ENCODE results near the gene KRT85. TPM values are rescaled to one million over a fixed set of nuclear protein-coding genes. Genes with fewer than 3 reads are reported as not detected.

KRT85 gene
- total RNA-seq, 4 donors from 2014 or later: not detected

DNA sequence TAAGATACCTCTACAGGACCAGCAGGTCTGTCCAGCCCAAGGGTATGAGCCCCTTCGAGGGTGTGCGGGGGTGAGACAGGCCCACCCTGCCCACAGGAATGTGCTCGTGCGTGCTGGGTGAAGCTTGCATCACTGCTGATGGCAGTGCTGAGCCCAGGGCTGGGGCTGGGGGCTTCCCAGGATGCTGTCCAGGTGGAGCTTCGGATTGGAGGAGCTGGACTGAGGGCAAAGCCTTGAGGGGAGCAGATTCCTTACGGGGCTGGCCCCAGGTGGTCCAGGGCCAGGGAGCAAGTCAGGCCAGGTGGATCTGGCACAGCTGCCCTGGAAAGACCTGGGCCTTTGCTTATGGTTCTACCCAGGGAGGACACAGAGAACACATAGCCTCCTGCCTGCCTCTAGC, 2.5 kb upstream of the KRT85 start:
- H3K27me3 ChIP-seq: peaks cover 0 to 10% (median 0%) of the 10 kb centered on the region in 4 donors
- H3K36me3 ChIP-seq: no peaks in the 10 kb centered on the region
- TF ChIP-seq, protein P1, sequence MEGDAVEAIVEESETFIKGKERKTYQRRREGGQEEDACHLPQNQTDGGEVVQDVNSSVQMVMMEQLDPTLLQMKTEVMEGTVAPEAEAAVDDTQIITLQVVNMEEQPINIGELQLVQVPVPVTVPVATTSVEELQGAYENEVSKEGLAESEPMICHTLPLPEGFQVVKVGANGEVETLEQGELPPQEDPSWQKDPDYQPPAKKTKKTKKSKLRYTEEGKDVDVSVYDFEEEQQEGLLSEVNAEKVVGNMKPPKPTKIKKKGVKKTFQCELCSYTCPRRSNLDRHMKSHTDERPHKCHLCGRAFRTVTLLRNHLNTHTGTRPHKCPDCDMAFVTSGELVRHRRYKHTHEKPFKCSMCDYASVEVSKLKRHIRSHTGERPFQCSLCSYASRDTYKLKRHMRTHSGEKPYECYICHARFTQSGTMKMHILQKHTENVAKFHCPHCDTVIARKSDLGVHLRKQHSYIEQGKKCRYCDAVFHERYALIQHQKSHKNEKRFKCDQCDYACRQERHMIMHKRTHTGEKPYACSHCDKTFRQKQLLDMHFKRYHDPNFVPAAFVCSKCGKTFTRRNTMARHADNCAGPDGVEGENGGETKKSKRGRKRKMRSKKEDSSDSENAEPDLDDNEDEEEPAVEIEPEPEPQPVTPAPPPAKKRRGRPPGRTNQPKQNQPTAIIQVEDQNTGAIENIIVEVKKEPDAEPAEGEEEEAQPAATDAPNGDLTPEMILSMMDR (IDR thresholded peaks at IDR 0.05): no peak
- TF ChIP-seq POLR2A (IDR thresholded peaks at IDR 0.05): no peak
- H3K4me3 ChIP-seq: no peak overlapping the region
- no peak for DNase-seq
- H3K9me3 ChIP-seq: no peaks in the 10 kb centered on the region
- H3K27ac ChIP-seq: no peak overlapping the region
- intact Hi-C loops (cut with DNase I): loop anchor here (10.0 kb wide), 1 partner anchor 145 kb away; no protein-coding TSS in a partner anchor
- H3K4me1 ChIP-seq: peaks cover 6 to 27% (median 20%) of the 10 kb centered on the region in 3 donors
- 100% methylated on average over 1 to 3 of the region's 6 CpGs for WGBS, 2 donors

DNA sequence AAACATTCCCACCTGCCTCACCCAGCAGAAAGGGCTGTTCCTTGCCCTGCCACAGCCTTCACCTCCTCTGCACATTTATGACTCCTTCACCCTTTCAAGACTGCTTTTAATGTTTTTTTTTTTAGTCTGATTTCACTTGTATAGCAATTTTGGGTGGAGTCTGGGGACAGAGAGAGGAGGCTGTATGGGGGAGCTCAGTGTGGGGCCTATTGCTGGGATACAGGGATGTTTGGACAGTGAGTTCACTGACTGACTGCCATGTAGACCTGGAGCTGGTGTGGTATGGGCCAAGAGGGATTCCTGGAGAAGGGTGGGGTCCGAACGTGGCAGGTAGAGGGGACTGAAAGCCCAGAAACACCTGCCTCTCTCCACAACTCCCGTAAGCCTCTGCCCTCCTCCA, 1.9 kb upstream of the KRT85 start:
- TF ChIP-seq, protein P1 (IDR thresholded peaks at IDR 0.05): no peak
- no peak for TF ChIP-seq POLR2A (IDR thresholded peaks at IDR 0.05)
- intact Hi-C loops (cut with DNase I): no loop called here
- Histone ChIP-seq H3K4me1 (peaks cover 6 to 27% (median 20%) of the 10 kb centered on the region in 3 donors), H3K4me3 (no peak overlapping the region), H3K27me3 (peaks cover 0 to 10% (median 0%) of the 10 kb centered on the region in 4 donors), H3K9me3 (no peaks in the 10 kb centered on the region), H3K36me3 (no peaks in the 10 kb centered on the region), H3K27ac (no peak overlapping the region)
- WGBS, 2 donors: 79% methylated on average over 3 of the region's 3 CpGs; no CpG with 5 or more reads in 1 of the 2 donors
- DNase-seq: no peak

DNA sequence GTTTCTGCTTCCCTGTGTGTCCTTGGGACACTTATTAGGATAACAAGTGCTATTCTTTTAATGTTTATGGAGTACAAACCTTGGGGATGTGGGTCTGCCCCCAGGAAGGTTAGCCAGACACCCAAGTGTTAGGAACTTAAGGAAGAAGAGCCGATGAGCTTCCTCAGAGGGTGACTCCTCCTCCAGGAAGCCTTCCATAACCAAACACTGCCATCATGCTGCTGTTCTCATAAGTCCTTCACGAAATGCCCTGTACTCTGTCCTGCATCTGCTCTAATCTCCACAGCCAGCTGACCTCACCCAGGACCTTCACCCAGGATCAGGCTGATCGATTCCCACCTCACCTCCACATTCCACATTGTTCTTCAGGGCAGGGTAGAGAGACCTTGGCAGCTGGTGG, 1.2 kb upstream of the KRT85 start:
- TF ChIP-seq POLR2A (IDR thresholded peaks at IDR 0.05): no peak
- peaks cover 6 to 27% (median 20%) of the 10 kb centered on the region in 3 donors for H3K4me1 ChIP-seq
- H3K27ac ChIP-seq: no peak overlapping the region
- DNase-seq: no peak
- intact Hi-C loops (cut with DNase I): no loop called here
- no peaks in the 10 kb centered on the region for H3K36me3 ChIP-seq
- no peak overlapping the region for H3K4me3 ChIP-seq
- H3K27me3 ChIP-seq: peaks cover 0 to 10% (median 0%) of the 10 kb centered on the region in 4 donors
- WGBS, 2 donors: 54 to 68% methylated on average over 3 of the region's 3 CpGs
- H3K9me3 ChIP-seq: no peaks in the 10 kb centered on the region

DNA sequence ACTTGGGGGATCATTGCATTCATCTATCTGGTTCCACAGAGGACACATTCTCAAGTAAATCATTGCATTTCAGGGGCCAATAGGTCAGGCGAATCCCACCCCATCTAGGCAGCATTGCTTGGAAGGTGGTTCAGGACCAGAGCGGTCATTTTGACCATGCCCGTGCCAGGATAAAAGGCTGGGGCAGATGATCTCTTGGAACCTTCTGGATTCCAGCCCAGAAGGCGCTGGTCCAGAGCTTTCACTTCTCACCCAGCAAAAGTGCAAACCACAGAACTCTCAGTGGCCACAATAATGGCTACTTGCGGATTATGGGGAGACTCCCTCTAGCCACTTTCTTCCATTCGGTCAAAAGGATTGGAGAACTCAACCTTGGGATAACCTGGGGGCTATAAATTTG, 595 bp upstream of the KRT85 start:
- intact Hi-C loops (cut with DNase I): no loop called here
- TF ChIP-seq POLR2A (IDR thresholded peaks at IDR 0.05): no peak
- TF ChIP-seq, protein P1 (IDR thresholded peaks at IDR 0.05): no peak
- no peak overlapping the region for H3K27ac ChIP-seq
- DNase-seq: no peak
- no peaks in the 10 kb centered on the region for H3K9me3 ChIP-seq
- H3K27me3 ChIP-seq: peaks cover 0 to 15% (median 0%) of the 10 kb centered on the region in 4 donors
- H3K36me3 ChIP-seq: no peaks in the 10 kb centered on the region
- H3K4me1 ChIP-seq: peaks cover 6 to 26% (median 20%) of the 10 kb centered on the region in 3 donors
- no peak overlapping the region for H3K4me3 ChIP-seq
- 77 to 86% methylated on average over 2 to 6 of the region's 6 CpGs for WGBS, 2 donors

DNA sequence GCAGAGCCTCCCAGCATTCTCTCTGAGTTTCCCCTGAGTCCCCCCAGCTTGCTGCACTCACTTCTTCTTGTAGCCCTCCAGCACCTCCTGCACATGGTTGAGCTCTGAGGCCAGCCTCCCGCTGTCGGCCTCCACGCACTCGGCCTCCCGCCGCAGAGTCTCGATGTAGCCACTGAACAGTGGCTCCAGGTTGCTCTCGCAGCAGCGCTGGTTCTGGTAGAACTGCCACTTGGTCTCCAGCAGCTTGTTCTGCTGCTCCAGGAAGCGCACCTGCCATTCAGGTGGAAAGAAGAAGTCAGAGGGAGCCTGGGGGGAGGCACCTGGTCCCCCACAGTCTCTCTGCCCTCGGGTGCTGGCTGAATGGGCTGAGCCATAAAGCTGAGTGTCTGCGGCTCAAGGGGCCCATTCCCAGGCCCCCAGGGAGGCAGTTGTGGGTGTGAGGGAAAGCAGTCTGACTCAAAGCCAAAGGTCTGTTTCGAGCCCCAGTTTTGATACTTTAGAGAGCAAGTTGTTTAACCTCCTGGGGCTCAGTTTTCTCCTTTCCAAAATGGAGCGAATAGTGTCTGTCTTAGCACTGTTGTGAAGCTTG, 2.3 kb downstream of the KRT85 start:
- TF ChIP-seq, protein P1 (IDR thresholded peaks at IDR 0.05): no peak
- TF ChIP-seq POLR2A (IDR thresholded peaks at IDR 0.05): no peak
- Histone ChIP-seq H3K27me3 (peaks cover 0 to 20% (median 0%) of the 10 kb centered on the region in 4 donors), H3K27ac (no peak overlapping the region), H3K4me3 (no peak overlapping the region), H3K4me1 (peaks cover 0 to 9% (median 0%) of the 10 kb centered on the region in 3 donors), H3K36me3 (no peaks in the 10 kb centered on the region), H3K9me3 (no peaks in the 10 kb centered on the region)
- DNase-seq: no peak
- intact Hi-C loops (cut with DNase I): no loop called here
- WGBS, 2 donors: 62 to 86% methylated on average over 12 to 13 of the region's 14 CpGs

All from esophagus squamous epithelium (tissue), 5 donors.